ENCODE results near the gene KRT7. TPM values are rescaled to one million over a fixed set of nuclear protein-coding genes. Genes with fewer than 3 reads are reported as not detected.

The KRT7 gene
- polyA plus RNA-seq, 1 of the 3 experiments (the other 2 are of a cell fraction) = 5.4 TPM

DNA sequence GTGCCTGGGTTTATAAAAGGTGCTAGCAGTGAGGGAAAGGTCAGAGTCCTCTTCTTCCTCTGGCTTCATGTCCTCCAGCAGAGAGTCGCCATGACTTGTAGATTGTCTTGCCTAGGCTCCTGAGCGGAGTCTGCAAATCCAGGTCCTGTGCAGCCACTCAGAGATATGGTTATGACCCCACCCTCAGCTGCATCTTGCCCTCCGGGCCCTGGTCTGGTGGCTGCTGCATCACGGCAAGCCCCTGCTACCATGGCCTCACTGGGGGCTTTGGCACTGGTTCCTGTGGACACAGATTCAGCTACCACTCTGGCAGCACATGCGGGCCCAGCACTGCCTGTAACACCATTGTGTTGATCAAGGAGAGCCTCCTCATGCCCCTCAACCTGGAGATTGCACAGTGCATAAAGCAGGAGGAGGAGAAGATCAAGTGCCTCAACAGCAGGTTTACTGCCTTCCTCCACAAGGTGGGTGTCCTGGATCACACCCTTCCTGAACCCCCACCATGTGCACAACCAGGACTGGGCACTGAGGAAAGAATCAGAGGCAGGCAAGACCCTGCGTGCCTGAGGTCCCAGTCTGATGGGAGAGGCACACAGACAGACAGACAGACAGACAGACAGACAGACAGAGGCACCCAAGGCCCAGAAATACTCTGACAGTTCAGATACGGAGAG, 30.9 kb downstream of the KRT7 start:
- WGBS (ENCODE audit: low lambda C conversion rate) = 82% methylated on average over 6 of the region's 7 CpGs
- Histone ChIP-seq H3K4me1 (ENCODE audit: control insufficient read depth in 1 of 2, insufficient read depth in 2 of 2, low read depth in 1 of 2, low read length in 1 of 2) (peaks cover 0 to 16% of the 10 kb centered on the region in 2 experiments; a peak in 2 of 4 replicates), H3F3A (replicated peaks; ENCODE audit: insufficient read depth) (peaks cover 7% of the 10 kb centered on the region), H3K9me3 (no peaks in the 10 kb centered on the region), H4K20me1 (ENCODE audit: insufficient read depth) (no peaks in the 10 kb centered on the region), H3K27ac (ENCODE audit: low read depth in 2 of 2, low read length in 1 of 2) (no peak overlapping the region), H3K9ac (no peak overlapping the region), H3K79me2 (ENCODE audit: insufficient read depth) (no peaks in the 10 kb centered on the region), H2AFZ (ENCODE audit: low read depth) (no peak overlapping the region), H3K9me2 (no peaks in the 10 kb centered on the region), H3K4me2 (no peak overlapping the region), H3K36me3 (replicated peaks in 1 of 2; ENCODE audit: control insufficient read depth in 1 of 2, insufficient read depth in 2 of 2, low read length in 1 of 2) (no peaks in the 10 kb centered on the region), H3K4me3 (ENCODE audit: low read depth in 2 of 2, low read length in 1 of 2) (no peak overlapping the region), H3K27me3 (ENCODE audit: insufficient read depth) (no peaks in the 10 kb centered on the region)
- no peak for TF ChIP-seq YY1 (IDR thresholded peaks at IDR 0.05; ENCODE audit: low read depth)
- TF ChIP-seq, protein P1, sequence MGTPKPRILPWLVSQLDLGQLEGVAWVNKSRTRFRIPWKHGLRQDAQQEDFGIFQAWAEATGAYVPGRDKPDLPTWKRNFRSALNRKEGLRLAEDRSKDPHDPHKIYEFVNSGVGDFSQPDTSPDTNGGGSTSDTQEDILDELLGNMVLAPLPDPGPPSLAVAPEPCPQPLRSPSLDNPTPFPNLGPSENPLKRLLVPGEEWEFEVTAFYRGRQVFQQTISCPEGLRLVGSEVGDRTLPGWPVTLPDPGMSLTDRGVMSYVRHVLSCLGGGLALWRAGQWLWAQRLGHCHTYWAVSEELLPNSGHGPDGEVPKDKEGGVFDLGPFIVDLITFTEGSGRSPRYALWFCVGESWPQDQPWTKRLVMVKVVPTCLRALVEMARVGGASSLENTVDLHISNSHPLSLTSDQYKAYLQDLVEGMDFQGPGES (IDR thresholded peaks at IDR 0.05; ENCODE audit: low read depth, low read length) = no peak
- CTCF ChIA-PET = interaction anchor here (0.9 to 8.9 kb wide), 5 partner anchors 14 to 107 kb away, joined by 3 to 80 read pairs (median 7); partner anchors contain the start of gene KRT86
- DNase-seq = no peak
- POLR2A ChIA-PET = no interaction called here

DNA sequence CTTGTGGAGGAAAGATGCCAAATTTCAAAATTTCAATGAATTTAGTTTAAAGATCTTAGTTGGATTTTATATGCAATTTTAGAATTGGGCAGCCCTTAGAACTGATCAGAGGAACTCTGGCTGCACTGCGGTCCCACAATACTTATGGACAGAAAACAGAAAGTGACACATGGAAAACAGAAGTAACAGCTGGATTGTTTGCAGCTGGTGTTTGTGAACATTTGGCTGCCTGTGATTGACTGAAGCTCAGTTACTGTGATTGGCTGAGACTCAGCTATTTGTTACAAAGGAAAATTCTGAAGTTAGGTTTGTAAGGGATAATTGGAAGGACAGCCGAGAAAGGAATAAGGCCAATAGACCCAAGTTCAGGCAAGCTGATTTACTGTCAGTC, 31.4 kb downstream of the KRT7 start:
- Histone ChIP-seq H3K9ac (no peak overlapping the region), H3K4me2 (no peak overlapping the region), H3K79me2 (ENCODE audit: insufficient read depth) (no peaks in the 10 kb centered on the region), H3F3A (replicated peaks; ENCODE audit: insufficient read depth) (peaks cover 7% of the 10 kb centered on the region), H3K27ac (ENCODE audit: low read depth in 2 of 2, low read length in 1 of 2) (no peak overlapping the region), H2AFZ (ENCODE audit: low read depth) (no peak overlapping the region), H3K27me3 (ENCODE audit: insufficient read depth) (no peaks in the 10 kb centered on the region), H3K4me1 (ENCODE audit: control insufficient read depth in 1 of 2, insufficient read depth in 2 of 2, low read depth in 1 of 2, low read length in 1 of 2) (peaks cover 0 to 16% of the 10 kb centered on the region in 2 experiments; a peak in 2 of 4 replicates), H4K20me1 (ENCODE audit: insufficient read depth) (no peaks in the 10 kb centered on the region), H3K9me3 (no peaks in the 10 kb centered on the region), H3K9me2 (no peaks in the 10 kb centered on the region), H3K36me3 (replicated peaks in 1 of 2; ENCODE audit: control insufficient read depth in 1 of 2, insufficient read depth in 2 of 2, low read length in 1 of 2) (no peaks in the 10 kb centered on the region), H3K4me3 (ENCODE audit: low read depth in 2 of 2, low read length in 1 of 2) (no peak overlapping the region)
- DNase-seq = no peak
- 85% methylated on average over 2 of the region's 2 CpGs for WGBS (ENCODE audit: low lambda C conversion rate)
- CTCF ChIA-PET = interaction anchor here (0.9 to 8.9 kb wide), 4 partner anchors 14 to 107 kb away, joined by 3 to 80 read pairs (median 5); partner anchors contain the start of gene KRT86
- POLR2A ChIA-PET = no interaction called here
- TF ChIP-seq RCOR1 (IDR thresholded peaks at IDR 0.05; ENCODE audit: low read length) (no peak), CHD2 (IDR thresholded peaks at IDR 0.05; ENCODE audit: low read length, partially characterized antibody) (no peak), TEAD4 (IDR thresholded peaks at IDR 0.05; ENCODE audit: borderline replicate concordance, insufficient read depth) (no peak), RXRA (IDR thresholded peaks at IDR 0.05; ENCODE audit: borderline replicate concordance, low read depth) (no peak)
- TF ChIP-seq, protein P2, sequence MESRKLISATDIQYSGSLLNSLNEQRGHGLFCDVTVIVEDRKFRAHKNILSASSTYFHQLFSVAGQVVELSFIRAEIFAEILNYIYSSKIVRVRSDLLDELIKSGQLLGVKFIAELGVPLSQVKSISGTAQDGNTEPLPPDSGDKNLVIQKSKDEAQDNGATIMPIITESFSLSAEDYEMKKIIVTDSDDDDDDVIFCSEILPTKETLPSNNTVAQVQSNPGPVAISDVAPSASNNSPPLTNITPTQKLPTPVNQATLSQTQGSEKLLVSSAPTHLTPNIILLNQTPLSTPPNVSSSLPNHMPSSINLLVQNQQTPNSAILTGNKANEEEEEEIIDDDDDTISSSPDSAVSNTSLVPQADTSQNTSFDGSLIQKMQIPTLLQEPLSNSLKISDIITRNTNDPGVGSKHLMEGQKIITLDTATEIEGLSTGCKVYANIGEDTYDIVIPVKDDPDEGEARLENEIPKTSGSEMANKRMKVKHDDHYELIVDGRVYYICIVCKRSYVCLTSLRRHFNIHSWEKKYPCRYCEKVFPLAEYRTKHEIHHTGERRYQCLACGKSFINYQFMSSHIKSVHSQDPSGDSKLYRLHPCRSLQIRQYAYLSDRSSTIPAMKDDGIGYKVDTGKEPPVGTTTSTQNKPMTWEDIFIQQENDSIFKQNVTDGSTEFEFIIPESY (IDR thresholded peaks at IDR 0.05; ENCODE audit: borderline replicate concordance, low read depth) = no peak

Measured in SK-N-SH (cell line).